ENCODE measurements around the gene RPL37A.
A peak's percentile ranks its signal among the peaks of the same experiment; 100 is the strongest.

RPL37A gene

GRCh38 chr2:216498379-216499352, at the start of gene RPL37A:
Gene RPL37A (plus strand): TSS chr2:216498844. CDS start chr2:216498875, 31 bp downstream.
- DNase-seq: peak; percentile 92 to 97

GRCh38 chr2:216450346-216450745, 48.3 kb upstream of the RPL37A start:
- DNase-seq: no peak

GRCh38 chr2:216450784-216451183, 47.9 kb upstream of the RPL37A start:
- no peak for DNase-seq

GRCh38 chr2:216453955-216454614, 44.6 kb upstream of the RPL37A start:
- no peak for DNase-seq

GRCh38 chr2:216463148-216463547, 35.5 kb upstream of the RPL37A start:
- no peak for DNase-seq

- DNase-seq: no peak
Measured at GRCh38 chr2:216464104-216464720, 34.4 kb upstream of the RPL37A start.

GRCh38 chr2:216465579-216466195, 33.0 kb upstream of the RPL37A start:
- DNase-seq: no peak

GRCh38 chr2:216467845-216468244, 30.8 kb upstream of the RPL37A start:
- DNase-seq: no peak

GRCh38 chr2:216469661-216470060, 29.0 kb upstream of the RPL37A start:
- no peak for DNase-seq

GRCh38 chr2:216473187-216473586, 25.5 kb upstream of the RPL37A start:
- DNase-seq: no peak

GRCh38 chr2:216474925-216475670, 23.5 kb upstream of the RPL37A start:
- peak; percentile 56 to 72 for DNase-seq

GRCh38 chr2:216475767-216476166, 22.9 kb upstream of the RPL37A start:
- DNase-seq: no peak

- peak; percentile 81 to 96 for DNase-seq
Measured at GRCh38 chr2:216477283-216478035, 21.2 kb upstream of the RPL37A start.

GRCh38 chr2:216478151-216478550, 20.5 kb upstream of the RPL37A start:
- DNase-seq: peak; percentile 59 to 85

GRCh38 chr2:216478791-216479190, 19.9 kb upstream of the RPL37A start:
- no peak for DNase-seq

- DNase-seq: no peak
Measured at GRCh38 chr2:216480221-216480620, 18.4 kb upstream of the RPL37A start.

- no peak for DNase-seq
Measured at GRCh38 chr2:216482640-216483039, 16.0 kb upstream of the RPL37A start.

GRCh38 chr2:216485237-216485636, 13.4 kb upstream of the RPL37A start:
- no peak for DNase-seq

- peak; percentile 88 to 95 for DNase-seq
Measured at GRCh38 chr2:216485745-216486144, 12.9 kb upstream of the RPL37A start.

GRCh38 chr2:216486271-216486670, 12.4 kb upstream of the RPL37A start:
- DNase-seq: no peak

GRCh38 chr2:216486708-216487107, 11.9 kb upstream of the RPL37A start:
- peak; percentile 56 to 66 for DNase-seq
